ENCODE results near the gene TFIP11.

TFIP11 gene

DNA sequence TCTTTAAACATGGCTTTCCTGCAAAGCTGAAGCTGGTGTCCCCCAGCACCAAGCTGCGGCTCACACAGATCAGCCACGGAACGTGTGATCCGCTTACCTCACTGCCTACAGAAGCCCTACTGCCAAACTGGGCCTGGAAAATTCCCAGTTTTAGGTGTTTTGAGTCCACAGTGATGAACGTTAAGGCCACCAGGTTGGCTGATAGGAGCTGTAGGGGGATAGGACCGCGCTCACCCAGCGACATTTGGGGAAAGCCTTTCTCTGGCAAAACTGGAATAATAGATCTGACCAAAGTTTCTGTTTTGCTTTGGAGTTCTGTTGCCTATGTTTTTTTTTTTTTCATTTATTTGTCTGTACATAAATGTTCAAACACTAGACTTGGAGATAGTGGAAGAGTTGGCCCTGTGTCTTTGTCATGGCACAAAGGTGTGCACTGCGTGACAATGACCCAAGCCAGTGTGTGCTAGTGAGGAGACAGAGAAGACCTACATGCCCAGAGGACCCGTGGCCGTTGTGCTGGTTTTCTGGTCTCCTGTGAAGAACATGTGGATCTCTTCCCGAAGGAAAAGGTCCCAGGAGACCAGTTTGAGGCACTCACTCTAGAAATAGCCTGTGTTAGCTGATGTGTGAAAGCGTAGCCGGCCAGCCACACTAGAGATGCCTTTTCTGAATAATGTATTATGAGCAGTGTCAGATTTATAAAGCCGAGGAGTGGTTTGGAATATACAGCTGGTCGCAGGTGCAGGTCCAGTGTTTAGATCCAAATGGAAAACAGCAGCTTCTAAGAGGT is 68.2 kb downstream of the TFIP11 start:
- Histone ChIP-seq H3K36me3 (ENCODE audit: insufficient read depth, low read length) (no peaks in the 10 kb centered on the region), H3K4me3 (ENCODE audit: low read length) (no peak overlapping the region), H3K27me3 (ENCODE audit: control insufficient read depth, insufficient read depth, low read length) (peaks cover 4% of the 10 kb centered on the region), H3K4me1 (ENCODE audit: control insufficient read depth, insufficient read depth, low read length) (no peaks in the 10 kb centered on the region), H3K9me3 (replicated peaks; ENCODE audit: low read length) (no peaks in the 10 kb centered on the region), H3K4me2 (ENCODE audit: low read length) (no peak overlapping the region), H3K9ac (ENCODE audit: low read depth, low read length) (no peak overlapping the region)

DNA sequence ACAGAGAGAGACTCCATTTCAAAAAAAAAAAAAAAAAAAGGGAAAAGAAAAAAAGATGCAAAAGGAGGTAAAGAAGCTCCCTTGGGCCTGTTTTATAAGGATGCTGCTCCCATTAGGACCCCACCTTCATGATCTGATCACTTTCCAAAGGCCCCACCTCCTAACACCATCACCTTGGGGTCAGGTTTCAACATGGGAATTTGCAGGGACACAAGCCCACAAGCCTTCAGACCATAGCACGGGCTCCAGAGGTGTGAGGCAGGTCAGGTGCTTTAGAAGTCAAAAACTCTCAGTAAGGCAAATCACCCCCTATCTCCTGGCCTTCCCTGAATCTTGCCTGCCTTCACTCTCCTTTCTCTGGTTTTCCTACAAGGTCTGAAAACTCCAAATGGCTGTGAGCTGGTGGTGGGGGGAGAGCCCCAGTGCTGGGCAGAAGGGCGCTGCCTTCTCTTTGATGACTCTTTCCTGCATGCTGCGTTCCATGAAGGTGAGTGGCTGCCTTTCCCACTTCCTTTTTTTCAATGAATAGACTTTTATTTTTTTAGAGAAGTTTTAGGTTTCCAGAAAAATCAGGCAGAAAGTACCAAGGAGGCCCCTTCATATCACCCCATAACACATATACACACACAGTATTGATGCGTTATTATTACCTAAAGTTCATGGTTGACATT is 70.1 kb downstream of the TFIP11 start:
- Histone ChIP-seq H3K9me3 (replicated peaks; ENCODE audit: low read length) (no peaks in the 10 kb centered on the region), H3K9ac (ENCODE audit: low read depth, low read length) (no peak overlapping the region), H3K4me2 (ENCODE audit: low read length) (no peak overlapping the region), H3K27me3 (ENCODE audit: control insufficient read depth, insufficient read depth, low read length) (peaks cover 4% of the 10 kb centered on the region), H3K4me1 (ENCODE audit: control insufficient read depth, insufficient read depth, low read length) (peaks cover 3% of the 10 kb centered on the region), H3K4me3 (ENCODE audit: low read length) (no peak overlapping the region), H3K36me3 (ENCODE audit: insufficient read depth, low read length) (no peaks in the 10 kb centered on the region)

Small RNA genes within 50 kb of the gene (small RNA-seq; reads per million reads assigned to genes)
- 2.4 reads per million, percentile 72 among the genes with 10 or more reads in this experiment for gene MIR548J

All from skeletal muscle satellite cell (primary cell).